GM18502 (cell line): ENCODE results near the gene SLC39A1.
A peak's percentile ranks its signal among the peaks of the same experiment; 100 is the strongest.
"Not testable (repeated sequence)": the region's sequence is repeated elsewhere in the genome, so short reads cannot be mapped to it uniquely, and the experiment has no call there.

Source experiments
- ATAC-seq: cut with Tn5 transposase; IDR thresholded peaks from one replicate; pipeline ENCODE4 v1.9.1; 2021; ENCODE audit warnings: mild to moderate bottlenecking; ENCODE audit not compliant: unreplicated experiment, poor library complexity

Gene SLC39A1

GRCh38 chr1:153933430-153933829 is 29.9 kb downstream of the SLC39A1 start:
- no peak for ATAC-seq

GRCh38 chr1:153932156-153933131 is 30.9 kb downstream of the SLC39A1 start:
- no peak for ATAC-seq

DNA sequence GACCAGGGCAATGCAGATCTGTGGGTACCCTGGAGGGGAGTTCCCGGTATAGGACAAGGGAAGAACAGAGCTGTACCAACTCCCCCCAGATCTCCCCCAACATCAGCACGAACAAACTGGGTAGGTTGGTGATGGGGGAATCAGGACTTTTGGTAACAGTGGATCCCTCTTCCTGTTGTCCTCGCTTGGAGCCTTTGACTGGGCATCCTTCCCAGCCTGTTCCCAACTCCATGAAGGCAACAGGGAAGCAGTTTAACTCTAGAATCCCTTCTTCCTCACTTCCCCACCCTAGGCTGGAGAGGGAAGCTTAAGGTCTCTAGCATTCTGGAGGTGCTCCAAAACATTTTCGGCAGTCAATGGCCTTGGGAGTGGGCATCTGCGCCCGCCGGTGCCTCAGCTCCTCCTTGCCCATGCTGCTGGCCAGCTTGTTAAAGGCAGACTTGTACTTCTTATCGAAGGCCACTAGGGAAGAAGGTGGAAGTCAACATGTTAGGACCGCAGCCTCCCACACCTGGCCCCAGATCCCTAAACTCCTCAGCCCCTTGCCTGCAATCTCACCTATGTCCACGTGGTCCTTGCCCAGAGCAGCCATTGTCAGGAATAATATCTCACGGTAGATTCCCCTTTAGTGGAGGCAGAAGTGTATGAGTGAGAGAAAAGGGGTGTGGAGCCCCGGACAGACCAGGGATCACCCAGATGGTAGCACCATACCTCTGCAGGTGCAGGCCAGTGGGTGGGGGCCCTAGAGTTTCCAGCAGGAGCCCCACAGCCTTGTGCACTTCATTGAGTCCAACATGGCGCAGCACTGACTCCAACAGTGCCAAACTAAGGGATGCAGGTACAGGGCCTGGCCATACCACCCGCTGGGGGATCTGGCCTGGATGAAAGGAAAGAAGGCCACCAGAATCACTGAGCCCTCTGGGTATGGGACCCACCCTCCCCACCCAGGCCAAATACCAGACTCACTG is 33.1 kb downstream of the SLC39A1 start:
- ATAC-seq: no peak

GRCh38 chr1:153929426-153929825 is 33.9 kb downstream of the SLC39A1 start:
- ATAC-seq: no peak

- ATAC-seq: no peak
These were observed 34.5 kb downstream of the SLC39A1 start for GRCh38 chr1:153928791-153929341.

- no peak for ATAC-seq
These were observed 35.1 kb downstream of the SLC39A1 start for GRCh38 chr1:153928245-153928644.

- no peak for ATAC-seq
These were observed 36.9 kb downstream of the SLC39A1 start for GRCh38 chr1:153926405-153926804.

DNA sequence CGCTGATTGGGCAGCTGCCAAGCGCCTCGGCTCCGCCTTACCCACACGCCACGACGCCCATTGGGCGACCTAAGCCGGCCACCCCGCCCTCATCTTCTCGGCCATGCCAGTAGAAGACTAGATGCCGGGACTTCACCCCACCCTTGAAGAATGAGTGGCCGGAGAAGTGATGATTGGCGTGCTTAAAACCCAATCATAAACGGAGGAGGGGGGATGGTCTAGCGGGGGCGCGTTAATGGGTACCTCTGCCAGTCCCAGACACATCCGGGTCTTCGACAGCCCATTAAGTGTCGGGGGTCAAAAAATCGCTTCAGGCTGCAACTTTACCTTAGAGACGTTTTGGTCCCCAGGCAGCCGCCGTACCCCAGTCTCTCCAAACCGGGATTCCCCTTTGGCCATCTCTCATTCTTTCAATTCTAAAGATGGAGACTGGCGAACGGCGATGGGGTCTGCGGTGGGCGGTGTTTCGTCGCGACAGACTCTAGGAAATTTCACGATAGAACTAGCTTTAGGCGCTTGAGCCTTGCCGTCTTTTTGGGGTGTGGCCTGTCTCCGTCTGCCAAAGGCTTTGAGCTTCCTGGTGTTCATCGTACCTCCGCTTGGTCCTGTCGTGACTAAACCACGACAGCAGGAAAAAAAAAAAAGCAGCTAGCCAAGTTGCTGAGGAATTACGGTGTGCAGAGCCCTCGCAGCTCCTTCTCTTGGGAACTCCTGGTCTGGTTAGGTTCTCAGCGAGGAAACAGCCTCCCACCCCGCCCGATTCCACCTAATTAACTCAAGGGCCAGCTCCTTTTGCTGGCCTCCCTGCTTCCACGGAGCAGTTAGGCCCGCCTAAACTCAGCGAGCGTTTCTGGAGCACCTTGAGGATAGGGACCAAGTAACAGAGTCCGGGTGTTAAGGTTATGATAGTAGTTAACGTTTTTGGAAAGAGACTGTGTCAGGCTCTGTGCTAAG is 40.1 kb downstream of the SLC39A1 start, which contains the start of gene GATAD2B:
TSS of gene GATAD2B (minus strand) at position 1 of the 954 bp plus-strand sequence. CDS start 94,625 bp downstream, outside the sequence.
- ATAC-seq: peak; percentile 88

DNA sequence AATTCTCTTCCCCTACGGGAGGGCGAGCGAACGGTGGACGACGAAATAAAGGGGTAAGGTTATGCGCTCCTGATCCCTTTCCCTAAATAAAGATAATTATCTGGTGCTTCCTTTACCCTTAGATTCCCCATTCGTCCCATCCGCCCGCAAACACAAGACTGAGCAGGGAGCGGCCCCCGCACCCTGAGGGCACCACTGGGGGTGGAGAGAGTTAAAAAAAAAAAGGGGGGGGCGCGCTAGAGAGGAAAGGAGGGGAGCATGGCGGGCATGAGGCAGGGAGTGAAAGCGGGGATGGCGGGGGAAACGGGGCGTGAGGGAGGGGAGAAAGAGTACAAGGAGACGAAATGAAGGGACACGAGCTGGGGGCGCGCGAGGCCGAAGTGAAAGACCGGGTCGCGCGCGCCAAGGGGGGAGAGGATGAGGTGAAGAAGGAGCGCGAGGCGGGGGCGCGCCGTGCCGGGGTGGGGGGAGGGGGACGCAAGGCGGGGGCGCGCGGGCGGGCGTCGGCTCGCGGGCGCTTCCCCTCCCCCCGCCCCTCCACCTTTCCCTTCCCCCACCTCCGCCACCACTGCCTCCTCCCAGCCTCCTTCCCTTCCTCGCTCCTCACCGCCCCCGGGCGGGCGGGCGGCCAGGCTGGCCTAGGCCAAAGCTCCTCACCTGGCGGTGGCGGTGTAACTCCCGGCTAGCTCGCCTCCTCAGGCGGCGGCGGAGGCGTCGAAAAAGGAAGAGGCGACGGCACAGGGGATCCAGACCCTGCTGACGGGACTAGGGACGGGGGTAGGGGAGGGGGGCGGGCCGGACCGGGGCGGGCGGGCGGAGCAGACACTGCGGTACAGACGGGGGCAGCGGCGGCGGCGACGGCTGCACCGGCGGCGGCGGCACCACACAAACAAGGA is 41.0 kb downstream of the SLC39A1 start:
- peak; percentile 30 for ATAC-seq

DNA sequence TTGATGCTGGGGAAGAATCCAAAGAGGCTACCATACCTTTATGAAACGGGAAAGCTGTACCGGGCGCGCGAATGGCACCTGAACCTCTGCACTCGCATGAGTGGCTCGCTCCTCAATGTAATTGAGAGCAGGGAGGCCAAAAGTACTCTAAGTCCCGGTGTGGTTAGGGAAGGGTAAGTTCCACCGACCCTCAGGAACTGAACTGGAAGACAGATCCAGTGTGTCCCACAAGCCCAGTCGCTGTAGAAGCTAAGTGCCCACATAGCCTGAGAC is 41.6 kb downstream of the SLC39A1 start:
- ATAC-seq: no peak

GRCh38 chr1:153921080-153921802 is 42.1 kb downstream of the SLC39A1 start:
- ATAC-seq: no peak

DNA sequence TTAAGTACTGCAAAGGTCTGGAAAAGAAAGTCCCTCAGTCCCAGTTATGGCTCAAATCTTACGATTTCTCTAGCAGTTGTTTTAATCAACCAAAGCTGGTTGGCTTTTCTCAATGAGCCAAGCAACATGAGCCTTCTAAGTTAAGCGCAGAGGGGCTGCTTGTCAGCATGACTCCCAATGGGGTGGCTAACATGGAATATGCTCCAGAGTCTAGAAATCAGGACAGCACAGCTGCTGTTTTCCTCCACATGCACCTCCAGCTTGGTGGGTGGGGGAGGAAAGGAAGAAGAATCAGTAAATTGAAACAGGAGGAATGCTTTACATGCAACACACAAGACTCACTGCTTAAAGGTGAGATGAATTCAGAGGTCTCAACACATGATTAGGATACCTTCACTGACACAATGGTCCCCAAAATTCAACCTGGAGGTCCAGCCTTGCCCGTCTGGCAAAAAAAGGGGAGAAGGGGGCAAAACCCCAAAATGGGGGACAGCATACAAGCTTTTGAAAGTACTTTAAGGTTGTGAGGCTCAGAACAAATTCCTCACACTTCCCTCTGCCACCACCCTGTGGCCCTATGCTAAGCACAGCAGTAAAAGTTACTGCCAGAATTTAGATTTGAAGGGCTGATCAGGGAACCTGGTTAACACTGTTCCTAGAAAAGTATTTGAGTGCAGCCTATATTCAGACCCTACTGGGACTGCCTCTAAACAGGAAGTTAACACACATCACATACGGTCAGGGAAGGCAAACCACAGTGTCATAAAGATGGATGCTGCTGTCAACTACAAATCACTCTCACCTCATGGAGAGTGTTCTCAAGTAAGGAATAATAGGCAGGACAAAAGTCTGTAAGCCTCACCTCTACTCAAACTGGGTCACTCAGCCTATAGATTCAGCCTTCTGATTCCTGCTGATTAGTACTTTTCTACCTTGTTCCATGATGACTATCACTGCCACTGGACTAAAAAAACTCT is 43.2 kb downstream of the SLC39A1 start:
- no peak for ATAC-seq

DNA sequence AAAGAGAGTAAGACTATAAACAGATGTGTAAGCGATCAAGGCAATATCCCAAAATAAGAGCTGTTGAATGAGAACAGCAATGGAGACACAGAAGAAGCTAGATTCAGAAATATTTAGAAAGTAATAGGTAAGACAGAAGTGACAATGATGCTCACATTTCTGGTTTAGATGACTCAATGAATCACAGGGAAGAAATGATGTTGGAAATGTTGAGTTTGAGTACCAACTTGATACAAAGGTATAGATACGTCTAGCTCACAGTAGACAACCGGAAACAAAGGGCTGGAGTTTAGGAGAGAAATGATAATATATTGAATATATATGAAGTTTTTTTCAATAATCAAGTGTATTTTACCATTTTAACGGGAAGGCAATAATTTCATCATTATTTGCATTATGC is 47.0 kb downstream of the SLC39A1 start:
- ATAC-seq: no peak

DNA sequence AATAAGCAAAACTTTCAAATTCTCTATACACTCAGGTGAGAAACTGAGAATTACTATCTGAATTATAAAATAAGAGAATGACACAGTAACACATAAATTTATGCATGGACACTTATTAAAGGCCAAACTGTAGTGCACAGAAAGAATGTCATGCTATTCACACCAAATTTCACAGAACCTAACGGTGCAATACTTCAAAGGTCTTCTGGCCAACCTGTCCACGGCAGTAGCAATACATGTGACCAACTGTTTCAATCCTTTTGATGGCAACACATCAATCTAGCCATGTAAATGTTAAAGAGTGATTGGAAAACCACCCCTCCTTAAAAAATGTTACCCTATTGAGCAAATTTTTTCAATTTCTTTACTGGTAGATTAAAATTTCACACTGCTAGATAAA is 51.0 kb downstream of the SLC39A1 start:
- no peak for ATAC-seq

DNA sequence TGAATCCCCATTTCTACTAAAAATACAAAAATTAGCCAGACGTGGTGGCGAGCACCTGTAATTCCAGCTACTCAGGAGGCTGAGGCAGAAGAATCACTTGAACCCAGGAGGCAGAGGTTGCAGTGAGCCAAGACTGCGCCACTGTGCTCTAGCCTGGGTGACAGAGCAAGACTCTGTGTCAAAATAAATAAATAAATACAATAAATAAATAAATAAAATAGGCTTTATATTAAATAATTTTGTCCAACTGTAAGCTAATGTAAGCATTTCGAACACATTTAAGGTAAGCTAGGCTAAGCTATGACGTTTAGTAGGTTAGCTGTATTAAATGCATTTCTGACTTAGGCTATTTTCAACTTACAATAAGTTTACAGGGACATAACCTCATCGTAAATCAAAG is 52.8 kb downstream of the SLC39A1 start:
- ATAC-seq: not testable (repeated sequence)
